WTC11 (cell line): ENCODE results near the gene SRD5A2. TPM values are rescaled to one million over a fixed set of nuclear protein-coding genes. Genes with fewer than 3 reads are reported as not detected.

Experiments used
- ATAC-seq: fragments of 200-7000 bp; cut with Tn5 transposase; 2 replicates; pipeline ENCODE4 v1.10.0; 2021; ENCODE audit warnings: mild to moderate bottlenecking, moderate library complexity
- CTCF ChIA-PET: fragments of 300-600 bp; sonication (Branson Sonifier 250); formaldehyde crosslinking; loops from one replicate; lab custom pipeline; 2021; ENCODE audit warnings: antibody characterized with exemption; lab: Charles Lee
- POLR2A ChIA-PET: fragments of 350-600 bp; sonication (Branson Sonifier 250); formaldehyde crosslinking; loops from one replicate; lab custom pipeline; 2021; ENCODE audit warnings: antibody characterized with exemption; lab: Charles Lee
- DNase-seq: peaks from one replicate; pipeline ENCODE4 v3.0.0; 2021; ENCODE audit warnings: low spot score
- H3K27ac Mint-ChIP-seq: 2 replicates; pipeline ENCODE4 v1.8.0; 2021; ENCODE audit warnings: mixed read lengths
- H3K27me3 Mint-ChIP-seq: 2 replicates; pipeline ENCODE4 v1.8.0; 2021; ENCODE audit warnings: low read depth, mild to moderate bottlenecking, moderate library complexity, mixed read lengths
- H3K36me3 Mint-ChIP-seq: 2 replicates; pipeline ENCODE4 v1.8.0; 2021; ENCODE audit warnings: mixed read lengths
- H3K4me1 Mint-ChIP-seq: 2 replicates; pipeline ENCODE4 v1.8.0; 2022; ENCODE audit warnings: mixed read lengths
- H3K4me3 Mint-ChIP-seq: 2 replicates; pipeline ENCODE4 v1.8.0; 2021; ENCODE audit warnings: mild to moderate bottlenecking, moderate library complexity, mixed read lengths
- H3K9me3 Mint-ChIP-seq: 2 replicates; pipeline ENCODE4 v1.8.0; 2021; ENCODE audit warnings: mixed read lengths
- ESRRA ChIP-seq: sonication (generic); formaldehyde crosslinking; IDR thresholded peaks from 2 replicates; pipeline ENCODE4 v1.8.1; 2022; ENCODE audit warnings: mild to moderate bottlenecking, missing genetic modification reagents, borderline replicate concordance
- ETV6 ChIP-seq: sonication (generic); formaldehyde crosslinking; IDR thresholded peaks from 2 replicates; pipeline ENCODE4 v1.8.1; 2022; ENCODE audit warnings: mild to moderate bottlenecking, missing genetic modification reagents
- FOXJ3 ChIP-seq: sonication (generic); formaldehyde crosslinking; IDR thresholded peaks from 2 replicates; pipeline ENCODE4 v1.9.0; 2021; ENCODE audit warnings: missing genetic modification reagents, mild to moderate bottlenecking, borderline replicate concordance
- FOXP1 ChIP-seq: sonication (generic); formaldehyde crosslinking; IDR thresholded peaks from 2 replicates; pipeline ENCODE4 v1.8.0; 2022; ENCODE audit warnings: missing genetic modification reagents, mild to moderate bottlenecking, moderate library complexity, borderline replicate concordance
- MYBL2 ChIP-seq: sonication (generic); formaldehyde crosslinking; IDR thresholded peaks from 2 replicates; pipeline ENCODE4 v1.8.1; 2023; ENCODE audit warnings: mild to moderate bottlenecking, moderate library complexity, missing genetic modification reagents
- NFYB ChIP-seq: sonication (generic); formaldehyde crosslinking; conservative IDR thresholded peaks from 2 replicates; pipeline ENCODE4 v1.8.0; 2022; ENCODE audit warnings: low read depth, missing genetic modification reagents
- OVOL2 ChIP-seq: fragments of 250-450 bp; sonication (Bioruptor Pico); IDR thresholded peaks from 2 replicates; pipeline ENCODE4 v1.9.0; 2021; ENCODE audit warnings: mild to moderate bottlenecking, borderline replicate concordance
- SMAD3 ChIP-seq: sonication (generic); formaldehyde crosslinking; IDR thresholded peaks from 2 replicates; pipeline ENCODE4 v1.8.0; 2022; ENCODE audit warnings: missing genetic modification reagents, mild to moderate bottlenecking, borderline replicate concordance
- SOX15 ChIP-seq: fragments of 250-450 bp; sonication (Bioruptor Pico); IDR thresholded peaks from 2 replicates; pipeline ENCODE4 v1.9.0; 2021; ENCODE audit warnings: mild to moderate bottlenecking
- TP53 ChIP-seq: sonication (generic); formaldehyde crosslinking; IDR thresholded peaks from 2 replicates; pipeline ENCODE4 v1.8.1; 2023; ENCODE audit warnings: mild to moderate bottlenecking, missing genetic modification reagents
- ZNF121 ChIP-seq: sonication (generic); formaldehyde crosslinking; IDR thresholded peaks from 2 replicates; pipeline ENCODE4 v1.8.0; 2023; ENCODE audit warnings: missing genetic modification reagents
- ZNF219 ChIP-seq: sonication (generic); formaldehyde crosslinking; IDR thresholded peaks from 2 replicates; pipeline ENCODE4 v1.8.0; 2023; ENCODE audit warnings: missing genetic modification reagents, mild to moderate bottlenecking, borderline replicate concordance
- ZNF232 ChIP-seq: sonication (generic); formaldehyde crosslinking; IDR thresholded peaks from 2 replicates; pipeline ENCODE4 v1.8.0; 2022; ENCODE audit warnings: mild to moderate bottlenecking, missing genetic modification reagents
- total RNA-seq: library from RNA; stranded (reverse); gene quantifications from 3 replicates; pipeline ENCODE4 v1.2.3, GENCODE V29; 2021
- TF ChIP-seq, protein P1 (sequence below): sonication (generic); formaldehyde crosslinking; conservative IDR thresholded peaks from 2 replicates; pipeline ENCODE4 v1.8.1; 2023; ENCODE audit warnings: mild to moderate bottlenecking, low read depth, missing genetic modification reagents, moderate library complexity
- TF ChIP-seq, protein P2 (sequence below): sonication (generic); formaldehyde crosslinking; IDR thresholded peaks from 2 replicates; pipeline ENCODE4 v1.8.1; 2023; ENCODE audit warnings: mild to moderate bottlenecking, missing genetic modification reagents, moderate library complexity
- TF ChIP-seq, protein P3 (sequence below): sonication (generic); formaldehyde crosslinking; IDR thresholded peaks from 2 replicates; pipeline ENCODE4 v1.8.0; 2022; ENCODE audit warnings: mild to moderate bottlenecking, missing genetic modification reagents
- TF ChIP-seq, protein P4 (sequence below): sonication (generic); formaldehyde crosslinking; IDR thresholded peaks from 2 replicates; pipeline ENCODE4 v1.8.1; 2023; ENCODE audit warnings: mild to moderate bottlenecking, missing genetic modification reagents
- TF ChIP-seq, protein P5 (sequence below): sonication (generic); formaldehyde crosslinking; IDR thresholded peaks from 2 replicates; pipeline ENCODE4 v1.8.1; 2022; ENCODE audit warnings: mild to moderate bottlenecking, moderate library complexity, missing genetic modification reagents

SRD5A2 gene
- total RNA-seq, 1 experiment from 2014 or later: 0.07 TPM

DNA sequence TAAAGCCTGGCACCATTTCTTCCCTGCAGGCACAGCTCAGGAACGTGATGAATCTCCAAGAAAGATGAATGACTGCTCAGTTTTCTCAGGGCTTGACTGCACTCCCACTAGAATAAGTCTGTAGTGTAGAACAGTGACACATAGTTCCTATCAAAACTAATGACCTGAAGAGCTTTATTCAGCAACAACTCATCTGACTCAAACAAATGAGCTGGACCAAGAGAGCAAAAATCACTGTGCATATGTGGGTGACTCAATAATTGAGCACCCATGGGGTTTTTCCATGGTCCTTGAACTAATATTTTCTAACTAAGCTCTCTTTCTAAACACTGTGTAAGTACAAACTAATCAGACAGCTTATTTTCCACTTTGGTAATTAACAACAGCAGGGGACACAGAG, 105.0 kb downstream of the SRD5A2 start:
- no peak for ATAC-seq
- CTCF ChIA-PET: no interaction called here
- peaks cover 6% of the 10 kb centered on the region for H3K36me3 Mint-ChIP-seq
- TF ChIP-seq ZNF121 (CRISPR knock-in tag) (no peak), SMAD3 (no peak), MYBL2 (CRISPR knock-in tag) (no peak), FOXP1 (CRISPR knock-in tag) (no peak), OVOL2 (no peak), ZNF232 (no peak)
- TF ChIP-seq, protein P1, sequence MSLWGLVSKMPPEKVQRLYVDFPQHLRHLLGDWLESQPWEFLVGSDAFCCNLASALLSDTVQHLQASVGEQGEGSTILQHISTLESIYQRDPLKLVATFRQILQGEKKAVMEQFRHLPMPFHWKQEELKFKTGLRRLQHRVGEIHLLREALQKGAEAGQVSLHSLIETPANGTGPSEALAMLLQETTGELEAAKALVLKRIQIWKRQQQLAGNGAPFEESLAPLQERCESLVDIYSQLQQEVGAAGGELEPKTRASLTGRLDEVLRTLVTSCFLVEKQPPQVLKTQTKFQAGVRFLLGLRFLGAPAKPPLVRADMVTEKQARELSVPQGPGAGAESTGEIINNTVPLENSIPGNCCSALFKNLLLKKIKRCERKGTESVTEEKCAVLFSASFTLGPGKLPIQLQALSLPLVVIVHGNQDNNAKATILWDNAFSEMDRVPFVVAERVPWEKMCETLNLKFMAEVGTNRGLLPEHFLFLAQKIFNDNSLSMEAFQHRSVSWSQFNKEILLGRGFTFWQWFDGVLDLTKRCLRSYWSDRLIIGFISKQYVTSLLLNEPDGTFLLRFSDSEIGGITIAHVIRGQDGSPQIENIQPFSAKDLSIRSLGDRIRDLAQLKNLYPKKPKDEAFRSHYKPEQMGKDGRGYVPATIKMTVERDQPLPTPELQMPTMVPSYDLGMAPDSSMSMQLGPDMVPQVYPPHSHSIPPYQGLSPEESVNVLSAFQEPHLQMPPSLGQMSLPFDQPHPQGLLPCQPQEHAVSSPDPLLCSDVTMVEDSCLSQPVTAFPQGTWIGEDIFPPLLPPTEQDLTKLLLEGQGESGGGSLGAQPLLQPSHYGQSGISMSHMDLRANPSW (CRISPR knock-in tag): no peak
- peaks cover 16% of the 10 kb centered on the region for H3K9me3 Mint-ChIP-seq
- no peaks in the 10 kb centered on the region for H3K27me3 Mint-ChIP-seq
- POLR2A ChIA-PET: no interaction called here
- no peak overlapping the region for H3K27ac Mint-ChIP-seq
- H3K4me3 Mint-ChIP-seq: no peak overlapping the region
- H3K4me1 Mint-ChIP-seq: no peaks in the 10 kb centered on the region
- no peak for DNase-seq

DNA sequence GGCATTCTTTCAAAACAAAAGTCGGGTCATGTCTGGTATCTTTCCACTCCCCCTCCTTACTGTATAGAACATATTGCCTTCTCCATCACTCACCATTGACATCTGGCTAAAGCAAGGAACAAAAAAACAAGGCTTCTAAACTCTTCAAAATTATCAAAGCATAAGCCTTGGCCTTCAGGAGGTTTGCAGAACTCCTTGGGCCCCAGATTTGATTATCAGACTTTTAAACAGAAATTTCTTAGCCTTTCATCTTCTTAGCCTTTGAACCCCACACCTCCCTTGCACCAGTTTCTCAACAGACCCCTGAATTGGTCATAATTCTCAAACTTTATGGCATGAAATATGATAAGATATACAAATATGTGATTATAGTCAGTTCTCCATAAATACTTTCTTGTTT, 106.4 kb downstream of the SRD5A2 start:
- DNase-seq (no peak), ATAC-seq (no peak)
- Mint-ChIP-seq H3K27ac (no peak overlapping the region), H3K9me3 (peaks cover 20% of the 10 kb centered on the region), H3K4me3 (no peak overlapping the region), H3K27me3 (no peaks in the 10 kb centered on the region), H3K4me1 (no peaks in the 10 kb centered on the region), H3K36me3 (peaks cover 6% of the 10 kb centered on the region)
- TF ChIP-seq, protein P2, sequence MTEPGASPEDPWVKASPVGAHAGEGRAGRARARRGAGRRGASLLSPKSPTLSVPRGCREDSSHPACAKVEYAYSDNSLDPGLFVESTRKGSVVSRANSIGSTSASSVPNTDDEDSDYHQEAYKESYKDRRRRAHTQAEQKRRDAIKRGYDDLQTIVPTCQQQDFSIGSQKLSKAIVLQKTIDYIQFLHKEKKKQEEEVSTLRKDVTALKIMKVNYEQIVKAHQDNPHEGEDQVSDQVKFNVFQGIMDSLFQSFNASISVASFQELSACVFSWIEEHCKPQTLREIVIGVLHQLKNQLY (CRISPR knock-in tag): no peak
- TF ChIP-seq, protein P3, sequence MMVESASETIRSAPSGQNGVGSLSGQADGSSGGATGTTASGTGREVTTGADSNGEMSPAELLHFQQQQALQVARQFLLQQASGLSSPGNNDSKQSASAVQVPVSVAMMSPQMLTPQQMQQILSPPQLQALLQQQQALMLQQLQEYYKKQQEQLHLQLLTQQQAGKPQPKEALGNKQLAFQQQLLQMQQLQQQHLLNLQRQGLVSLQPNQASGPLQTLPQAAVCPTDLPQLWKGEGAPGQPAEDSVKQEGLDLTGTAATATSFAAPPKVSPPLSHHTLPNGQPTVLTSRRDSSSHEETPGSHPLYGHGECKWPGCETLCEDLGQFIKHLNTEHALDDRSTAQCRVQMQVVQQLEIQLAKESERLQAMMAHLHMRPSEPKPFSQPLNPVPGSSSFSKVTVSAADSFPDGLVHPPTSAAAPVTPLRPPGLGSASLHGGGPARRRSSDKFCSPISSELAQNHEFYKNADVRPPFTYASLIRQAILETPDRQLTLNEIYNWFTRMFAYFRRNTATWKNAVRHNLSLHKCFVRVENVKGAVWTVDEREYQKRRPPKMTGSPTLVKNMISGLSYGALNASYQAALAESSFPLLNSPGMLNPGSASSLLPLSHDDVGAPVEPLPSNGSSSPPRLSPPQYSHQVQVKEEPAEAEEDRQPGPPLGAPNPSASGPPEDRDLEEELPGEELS (CRISPR knock-in tag): no peak
- TF ChIP-seq, protein P4, sequence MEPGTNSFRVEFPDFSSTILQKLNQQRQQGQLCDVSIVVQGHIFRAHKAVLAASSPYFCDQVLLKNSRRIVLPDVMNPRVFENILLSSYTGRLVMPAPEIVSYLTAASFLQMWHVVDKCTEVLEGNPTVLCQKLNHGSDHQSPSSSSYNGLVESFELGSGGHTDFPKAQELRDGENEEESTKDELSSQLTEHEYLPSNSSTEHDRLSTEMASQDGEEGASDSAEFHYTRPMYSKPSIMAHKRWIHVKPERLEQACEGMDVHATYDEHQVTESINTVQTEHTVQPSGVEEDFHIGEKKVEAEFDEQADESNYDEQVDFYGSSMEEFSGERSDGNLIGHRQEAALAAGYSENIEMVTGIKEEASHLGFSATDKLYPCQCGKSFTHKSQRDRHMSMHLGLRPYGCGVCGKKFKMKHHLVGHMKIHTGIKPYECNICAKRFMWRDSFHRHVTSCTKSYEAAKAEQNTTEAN (CRISPR knock-in tag): no peak
- no peak for TF ChIP-seq NFYB (CRISPR knock-in tag)
- no peak for TF ChIP-seq SOX15
- no peak for TF ChIP-seq TP53 (CRISPR knock-in tag)
- no peak for TF ChIP-seq FOXJ3 (CRISPR knock-in tag)
- TF ChIP-seq ETV6 (CRISPR knock-in tag): no peak
- TF ChIP-seq, protein P5, sequence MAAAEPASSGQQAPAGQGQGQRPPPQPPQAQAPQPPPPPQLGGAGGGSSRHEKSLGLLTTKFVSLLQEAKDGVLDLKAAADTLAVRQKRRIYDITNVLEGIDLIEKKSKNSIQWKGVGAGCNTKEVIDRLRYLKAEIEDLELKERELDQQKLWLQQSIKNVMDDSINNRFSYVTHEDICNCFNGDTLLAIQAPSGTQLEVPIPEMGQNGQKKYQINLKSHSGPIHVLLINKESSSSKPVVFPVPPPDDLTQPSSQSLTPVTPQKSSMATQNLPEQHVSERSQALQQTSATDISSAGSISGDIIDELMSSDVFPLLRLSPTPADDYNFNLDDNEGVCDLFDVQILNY (CRISPR knock-in tag): no peak
- TF ChIP-seq ESRRA (CRISPR knock-in tag): no peak
- TF ChIP-seq ZNF219: no peak
- no peak for TF ChIP-seq MYBL2 (CRISPR knock-in tag)
- CTCF ChIA-PET: no interaction called here
- POLR2A ChIA-PET: no interaction called here

Other genes with a start within 250 kb of the SRD5A2 start
- 3.0 to 3.7 TPM (median 3.7 TPM) in 3 replicates for gene XDH, start 166.2 kb downstream of the SRD5A2 start, total RNA-seq